AG10803 (cell line): ENCODE data around the gene PPP6R1.
"Not testable (repeated sequence)": the region's sequence is repeated elsewhere in the genome, so short reads cannot be mapped to it uniquely, and the experiment has no call there.

Experiments used
- DNase-seq: peaks from one replicate; pipeline ENCODE4 v3.0.0; 2010; ENCODE audit warnings: low read depth
- H3K4me3 ChIP-seq: 2 replicates; pipeline ENCODE4 v1.5.1; 2011; ENCODE audit warnings: mild to moderate bottlenecking, low read length, control low read depth
- CTCF ChIP-seq: conservative IDR thresholded peaks from 2 replicates; pipeline ENCODE4 v1.5.1; 2011; ENCODE audit warnings: mild to moderate bottlenecking, low read length, control low read depth, inconsistent platforms

PPP6R1 gene

GRCh38 chr19:55226788-55227187, 32.0 kb downstream of the PPP6R1 start:
- H3K4me3 ChIP-seq, result no peak overlapping the region
- no peak for TF ChIP-seq CTCF
- no peak for DNase-seq

GRCh38 chr19:55226273-55226672, 32.5 kb downstream of the PPP6R1 start:
- no peak for DNase-seq
- no peak for TF ChIP-seq CTCF

GRCh38 chr19:55225415-55225958, 33.3 kb downstream of the PPP6R1 start:
- no peak for TF ChIP-seq CTCF
- no peak overlapping the region for H3K4me3 ChIP-seq
- no peak for DNase-seq

More at GRCh38 chr19:55226273-55226672, 32.5 kb downstream of the PPP6R1 start:
- no peak overlapping the region for H3K4me3 ChIP-seq

GRCh38 chr19:55224679-55225414, 34.0 kb downstream of the PPP6R1 start:
- not testable (repeated sequence) for DNase-seq

GRCh38 chr19:55224038-55224665, 34.7 kb downstream of the PPP6R1 start:
- DNase-seq, result no peak
- H3K4me3 ChIP-seq, result no peak overlapping the region
- TF ChIP-seq CTCF, result no peak

More at GRCh38 chr19:55224679-55225414, 34.0 kb downstream of the PPP6R1 start:
- not testable (repeated sequence) for H3K4me3 ChIP-seq

GRCh38 chr19:55223291-55224037, 35.4 kb downstream of the PPP6R1 start:
- no peak overlapping the region for H3K4me3 ChIP-seq
- DNase-seq, result no peak
- TF ChIP-seq CTCF, result no peak

GRCh38 chr19:55220525-55220924, 38.3 kb downstream of the PPP6R1 start:
- no peak for DNase-seq
- TF ChIP-seq CTCF, result no peak
- no peak overlapping the region for H3K4me3 ChIP-seq
